Measurements from ENCODE around the gene CDKN1B. TPM values are rescaled to one million over a fixed set of nuclear protein-coding genes. Genes with fewer than 3 reads are reported as not detected.

CDKN1B gene
- total and polyA plus RNA-seq, 2 experiments from 2014 or later: 3.4 to 24.4 TPM

DNA sequence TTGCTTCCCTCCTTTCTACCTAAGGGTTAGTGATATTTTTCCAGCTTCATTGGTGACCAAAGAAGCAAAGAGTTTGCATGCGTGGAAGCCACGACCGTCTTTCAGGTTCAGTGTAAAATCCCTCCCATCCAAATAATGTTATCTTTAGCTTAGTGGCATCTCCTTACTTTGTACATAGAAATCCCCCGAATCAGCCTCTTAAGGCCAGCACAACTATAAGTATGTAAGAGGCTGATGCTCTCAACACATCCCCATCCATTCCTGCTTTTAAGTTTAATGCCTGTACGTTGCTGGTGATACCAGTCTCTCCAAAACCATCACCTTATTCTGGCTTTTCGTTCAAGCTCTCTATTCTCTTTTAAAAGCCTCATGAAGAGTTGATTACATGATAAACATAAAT is 14.6 kb downstream of the CDKN1B start:
- in situ Hi-C loops (cut with MboI): no loop called here

GRCh38 chr12:12733118-12733517 is 15.9 kb downstream of the CDKN1B start:
- in situ Hi-C loops (cut with MboI): no loop called here

More for the DNA sequence above, 14.6 kb downstream of the CDKN1B start:
- Histone ChIP-seq H3K4me3 (no peak overlapping the region), H3K27ac (no peak overlapping the region), H3K4me2 (ENCODE audit: unreplicated experiment) (no peak overlapping the region), H3F3A (ENCODE audit: insufficient read depth) (peaks cover 11% of the 10 kb centered on the region; the same call in 1 of the 2 replicates), H4K20me1 (ENCODE audit: insufficient read depth) (no peaks in the 10 kb centered on the region), H3K27me3 (replicated peaks; ENCODE audit: insufficient read depth) (no peaks in the 10 kb centered on the region), H3K9ac (no peak overlapping the region), H3K9me2 (ENCODE audit: insufficient read depth) (no peaks in the 10 kb centered on the region), H3K9me3 (ENCODE audit: low read depth) (no peaks in the 10 kb centered on the region), H2AFZ (no peak overlapping the region), H3K79me2 (ENCODE audit: insufficient read depth) (peaks cover 81% of the 10 kb centered on the region), H3K36me3 (ENCODE audit: low read depth) (no peaks in the 10 kb centered on the region), H3K4me1 (ENCODE audit: insufficient read depth) (peaks cover 12% of the 10 kb centered on the region)
- DNase-seq: no peak
- TF ChIP-seq EZH2 (IDR thresholded peaks at IDR 0.05; ENCODE audit: insufficient read depth, poor library complexity, severe bottlenecking): no peak
- no peak for TF ChIP-seq EZH2phosphoT487 (IDR thresholded peaks at IDR 0.05; ENCODE audit: insufficient read depth, low read depth)
- WGBS, 2 experiments (ENCODE audit: low coverage in 1 of 2, low lambda C conversion rate in 2 of 2, missing lambda C conversion rate in 2 of 2): 82 to 89% methylated on average over 6 of the region's 6 CpGs

DNA sequence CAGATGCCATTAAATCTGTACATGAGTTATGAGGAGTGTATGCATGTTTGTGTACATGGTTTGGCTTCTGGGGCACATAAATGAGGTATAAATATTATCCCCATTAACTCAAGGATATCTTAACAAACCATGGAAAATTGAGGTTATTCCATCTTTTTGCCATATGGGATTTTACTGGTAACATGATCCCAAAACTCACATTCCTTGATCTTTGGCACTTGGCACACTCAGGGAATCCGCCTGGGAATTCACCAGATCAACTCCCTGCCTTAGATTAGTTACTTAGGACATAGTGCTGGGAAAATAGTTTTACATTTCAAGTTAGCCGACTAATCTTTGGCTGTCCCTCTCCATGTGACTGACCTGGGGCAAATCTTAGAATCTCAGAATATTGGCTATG is 16.9 kb downstream of the CDKN1B start:
- Histone ChIP-seq H3K9me3 (ENCODE audit: low read depth) (no peaks in the 10 kb centered on the region), H3K4me1 (ENCODE audit: insufficient read depth) (peaks cover 13% of the 10 kb centered on the region), H4K20me1 (ENCODE audit: insufficient read depth) (no peaks in the 10 kb centered on the region), H3K27me3 (replicated peaks; ENCODE audit: insufficient read depth) (no peaks in the 10 kb centered on the region), H3K36me3 (ENCODE audit: low read depth) (no peaks in the 10 kb centered on the region), H3K4me2 (ENCODE audit: unreplicated experiment) (no peak overlapping the region), H3F3A (ENCODE audit: insufficient read depth) (peaks cover 23% of the 10 kb centered on the region), H3K79me2 (ENCODE audit: insufficient read depth) (peaks cover 73% of the 10 kb centered on the region), H3K9ac (no peak overlapping the region), H3K27ac (no peak overlapping the region), H3K9me2 (ENCODE audit: insufficient read depth) (no peaks in the 10 kb centered on the region), H2AFZ (no peak overlapping the region), H3K4me3 (no peak overlapping the region)
- TF ChIP-seq EZH2 (IDR thresholded peaks at IDR 0.05; ENCODE audit: insufficient read depth, poor library complexity, severe bottlenecking): no peak
- no peak for TF ChIP-seq EZH2phosphoT487 (IDR thresholded peaks at IDR 0.05; ENCODE audit: insufficient read depth, low read depth)
- no peak for DNase-seq
- 97 to 98% methylated on average over 2 of the region's 2 CpGs for WGBS, 2 experiments (ENCODE audit: low coverage in 1 of 2, low lambda C conversion rate in 2 of 2, missing lambda C conversion rate in 2 of 2)
- in situ Hi-C loops (cut with MboI): no loop called here

More at GRCh38 chr12:12733118-12733517, 15.9 kb downstream of the CDKN1B start:
- Histone ChIP-seq H3K9me3 (ENCODE audit: low read depth) (no peaks in the 10 kb centered on the region), H3K9me2 (ENCODE audit: insufficient read depth) (no peaks in the 10 kb centered on the region), H3K36me3 (ENCODE audit: low read depth) (no peaks in the 10 kb centered on the region), H2AFZ (no peak overlapping the region), H3K4me1 (ENCODE audit: insufficient read depth) (peaks cover 13% of the 10 kb centered on the region), H3K4me2 (ENCODE audit: unreplicated experiment) (no peak overlapping the region), H3K27me3 (replicated peaks; ENCODE audit: insufficient read depth) (no peaks in the 10 kb centered on the region), H4K20me1 (ENCODE audit: insufficient read depth) (no peaks in the 10 kb centered on the region), H3K9ac (no peak overlapping the region), H3K27ac (no peak overlapping the region), H3F3A (ENCODE audit: insufficient read depth) (peaks cover 23% of the 10 kb centered on the region), H3K79me2 (ENCODE audit: insufficient read depth) (peaks cover 73% of the 10 kb centered on the region), H3K4me3 (no peak overlapping the region)
- no peak for DNase-seq
- no peak for TF ChIP-seq EZH2 (IDR thresholded peaks at IDR 0.05; ENCODE audit: insufficient read depth, poor library complexity, severe bottlenecking)
- no peak for TF ChIP-seq EZH2phosphoT487 (IDR thresholded peaks at IDR 0.05; ENCODE audit: insufficient read depth, low read depth)
- 100% methylated on average over 2 of the region's 2 CpGs for WGBS, 2 experiments (ENCODE audit: low coverage in 1 of 2, low lambda C conversion rate in 2 of 2, missing lambda C conversion rate in 2 of 2)

DNA sequence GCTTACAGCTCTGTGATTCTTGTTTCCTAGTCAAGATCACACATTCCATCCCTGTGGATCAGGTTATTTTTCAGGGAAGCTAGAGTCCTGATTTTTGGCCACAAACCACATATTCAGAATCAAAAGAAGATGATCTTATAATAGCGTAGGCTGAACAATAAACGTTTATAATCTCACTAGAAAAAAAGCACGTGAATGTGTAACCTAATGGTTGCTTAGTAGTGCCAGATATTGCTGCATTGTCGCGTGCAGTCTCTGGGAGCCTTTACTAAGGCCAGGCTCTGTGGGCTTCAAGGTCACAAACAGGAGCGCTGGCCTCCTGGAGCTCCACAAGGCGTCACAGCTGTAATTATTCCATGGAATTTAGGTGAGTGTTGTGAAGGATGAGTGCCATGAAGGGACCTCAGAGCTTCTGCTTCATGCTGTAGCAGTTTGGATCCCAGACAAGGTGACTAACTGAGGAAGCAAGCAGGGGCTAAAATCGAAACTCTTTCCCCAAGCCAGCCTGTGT is 17.4 kb downstream of the CDKN1B start:
- H3K4me3 ChIP-seq: no peak overlapping the region
- DNase-seq: no peak
- no peak for TF ChIP-seq EZH2phosphoT487 (IDR thresholded peaks at IDR 0.05; ENCODE audit: insufficient read depth, low read depth)
- TF ChIP-seq EZH2 (IDR thresholded peaks at IDR 0.05; ENCODE audit: insufficient read depth, poor library complexity, severe bottlenecking): no peak
- H3K27ac ChIP-seq: no peak overlapping the region
- in situ Hi-C loops (cut with MboI): no loop called here
- peaks cover 23% of the 10 kb centered on the region for H3F3A ChIP-seq (ENCODE audit: insufficient read depth)
- H4K20me1 ChIP-seq (ENCODE audit: insufficient read depth): no peaks in the 10 kb centered on the region
- H3K79me2 ChIP-seq (ENCODE audit: insufficient read depth): peaks cover 73% of the 10 kb centered on the region
- no peak overlapping the region for H3K4me2 ChIP-seq (ENCODE audit: unreplicated experiment)
- H3K9me3 ChIP-seq (ENCODE audit: low read depth): no peaks in the 10 kb centered on the region
- no peaks in the 10 kb centered on the region for H3K36me3 ChIP-seq (ENCODE audit: low read depth)
- H3K9ac ChIP-seq: no peak overlapping the region
- 71 to 75% methylated on average over 8 of the region's 8 CpGs for WGBS, 2 experiments (ENCODE audit: low coverage in 1 of 2, low lambda C conversion rate in 2 of 2, missing lambda C conversion rate in 2 of 2)
- no peaks in the 10 kb centered on the region for H3K9me2 ChIP-seq (ENCODE audit: insufficient read depth)
- peaks cover 13% of the 10 kb centered on the region for H3K4me1 ChIP-seq (ENCODE audit: insufficient read depth)
- no peak overlapping the region for H2AFZ ChIP-seq
- no peaks in the 10 kb centered on the region for H3K27me3 ChIP-seq (replicated peaks; ENCODE audit: insufficient read depth)

Data from GM23248 (cell line).